ENCODE data around the gene KRT71. TPM values are rescaled to one million over a fixed set of nuclear protein-coding genes. Genes with fewer than 3 reads are reported as not detected.
"Not testable (repeated sequence)": the region's sequence is repeated elsewhere in the genome, so short reads cannot be mapped to it uniquely, and the experiment has no call there.

Gene KRT71
- total RNA-seq, 1 donor from 2014 or later, result not detected

DNA sequence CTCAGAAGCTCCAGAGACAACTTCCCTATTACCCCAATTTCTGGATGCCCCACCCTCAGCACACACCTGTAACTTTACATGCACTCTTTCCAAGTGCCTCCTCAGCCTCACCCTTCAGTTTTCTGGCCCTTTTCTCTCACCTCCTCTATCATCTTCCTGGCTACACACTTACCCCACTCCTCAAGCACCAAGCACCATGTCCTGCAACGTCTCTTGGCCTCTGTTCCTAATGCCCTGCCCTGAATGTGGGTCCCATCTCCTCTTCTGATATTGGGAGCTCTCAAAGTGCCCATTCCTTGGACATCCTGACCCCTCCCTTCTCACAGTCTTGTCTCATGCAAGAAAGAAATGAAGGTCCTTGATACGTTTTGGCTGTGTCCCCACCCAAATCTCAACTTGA, 47.1 kb upstream of the KRT71 start:
- TF ChIP-seq, protein P1, sequence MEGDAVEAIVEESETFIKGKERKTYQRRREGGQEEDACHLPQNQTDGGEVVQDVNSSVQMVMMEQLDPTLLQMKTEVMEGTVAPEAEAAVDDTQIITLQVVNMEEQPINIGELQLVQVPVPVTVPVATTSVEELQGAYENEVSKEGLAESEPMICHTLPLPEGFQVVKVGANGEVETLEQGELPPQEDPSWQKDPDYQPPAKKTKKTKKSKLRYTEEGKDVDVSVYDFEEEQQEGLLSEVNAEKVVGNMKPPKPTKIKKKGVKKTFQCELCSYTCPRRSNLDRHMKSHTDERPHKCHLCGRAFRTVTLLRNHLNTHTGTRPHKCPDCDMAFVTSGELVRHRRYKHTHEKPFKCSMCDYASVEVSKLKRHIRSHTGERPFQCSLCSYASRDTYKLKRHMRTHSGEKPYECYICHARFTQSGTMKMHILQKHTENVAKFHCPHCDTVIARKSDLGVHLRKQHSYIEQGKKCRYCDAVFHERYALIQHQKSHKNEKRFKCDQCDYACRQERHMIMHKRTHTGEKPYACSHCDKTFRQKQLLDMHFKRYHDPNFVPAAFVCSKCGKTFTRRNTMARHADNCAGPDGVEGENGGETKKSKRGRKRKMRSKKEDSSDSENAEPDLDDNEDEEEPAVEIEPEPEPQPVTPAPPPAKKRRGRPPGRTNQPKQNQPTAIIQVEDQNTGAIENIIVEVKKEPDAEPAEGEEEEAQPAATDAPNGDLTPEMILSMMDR (conservative IDR thresholded peaks at IDR 0.05), result no peak
- no peak for DNase-seq (ENCODE audit: low read depth, low spot score)
- Mint-ChIP-seq H3K9me3 (no peaks in the 10 kb centered on the region), H3K4me3 (no peak overlapping the region), H3K36me3 (ENCODE audit: low read depth) (no peaks in the 10 kb centered on the region), H3K27ac (ENCODE audit: unreplicated experiment) (no peak overlapping the region), H3K27me3 (ENCODE audit: low read depth) (peaks cover 49% of the 10 kb centered on the region), H3K4me1 (no peaks in the 10 kb centered on the region)

DNA sequence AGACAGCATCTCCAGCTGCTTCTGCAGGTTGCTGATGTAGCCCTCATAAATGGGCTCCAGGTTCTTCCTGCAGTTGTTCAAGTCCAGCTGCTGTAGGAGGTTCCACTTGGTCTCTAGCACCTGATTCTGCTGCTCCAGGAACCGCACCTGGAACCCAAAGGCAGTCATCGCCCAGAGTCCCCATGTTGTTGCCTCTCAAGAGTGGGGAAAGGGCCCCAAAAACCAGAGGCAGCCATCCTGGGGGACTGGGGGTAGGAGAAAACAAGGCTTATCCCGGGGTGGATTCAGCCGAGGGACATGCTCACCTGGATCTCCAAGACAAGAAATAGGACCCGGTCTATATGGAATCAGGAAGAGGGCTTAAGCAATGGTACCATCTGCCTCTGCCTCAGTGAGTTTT, 46.0 kb upstream of the KRT71 start:
- Mint-ChIP-seq H3K4me3 (no peak overlapping the region), H3K36me3 (ENCODE audit: low read depth) (no peaks in the 10 kb centered on the region), H3K27ac (ENCODE audit: unreplicated experiment) (no peak overlapping the region), H3K4me1 (no peaks in the 10 kb centered on the region), H3K27me3 (ENCODE audit: low read depth) (peaks cover 52% of the 10 kb centered on the region), H3K9me3 (no peaks in the 10 kb centered on the region)
- TF ChIP-seq, protein P1 (conservative IDR thresholded peaks at IDR 0.05), result no peak
- DNase-seq (ENCODE audit: low read depth, low spot score), result no peak

DNA sequence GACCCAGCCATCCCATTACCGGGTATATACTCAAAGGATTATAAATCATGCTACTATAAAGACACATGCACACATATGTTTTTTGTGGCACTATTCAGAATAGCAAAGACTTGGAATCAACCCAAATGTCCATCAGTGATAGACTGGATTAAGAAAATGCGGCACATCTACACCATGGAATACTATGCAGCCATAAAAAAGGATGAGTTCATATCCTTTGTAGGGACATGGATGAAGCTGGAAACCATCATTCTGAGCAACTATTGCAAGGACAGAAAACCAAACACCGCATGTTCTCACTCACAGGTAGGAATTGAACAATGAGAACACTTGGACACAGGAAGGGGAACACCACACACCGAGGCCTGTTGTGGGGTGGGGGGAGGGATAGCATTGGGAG, 41.3 kb upstream of the KRT71 start:
- H3K9me3 Mint-ChIP-seq, result peaks cover 11% of the 10 kb centered on the region
- not testable (repeated sequence) for H3K36me3 Mint-ChIP-seq (ENCODE audit: low read depth); DNase-seq (ENCODE audit: low read depth, low spot score); H3K4me3 Mint-ChIP-seq; H3K4me1 Mint-ChIP-seq; H3K27ac Mint-ChIP-seq (ENCODE audit: unreplicated experiment)
- H3K27me3 Mint-ChIP-seq (ENCODE audit: low read depth), result peaks cover 52% of the 10 kb centered on the region

DNA sequence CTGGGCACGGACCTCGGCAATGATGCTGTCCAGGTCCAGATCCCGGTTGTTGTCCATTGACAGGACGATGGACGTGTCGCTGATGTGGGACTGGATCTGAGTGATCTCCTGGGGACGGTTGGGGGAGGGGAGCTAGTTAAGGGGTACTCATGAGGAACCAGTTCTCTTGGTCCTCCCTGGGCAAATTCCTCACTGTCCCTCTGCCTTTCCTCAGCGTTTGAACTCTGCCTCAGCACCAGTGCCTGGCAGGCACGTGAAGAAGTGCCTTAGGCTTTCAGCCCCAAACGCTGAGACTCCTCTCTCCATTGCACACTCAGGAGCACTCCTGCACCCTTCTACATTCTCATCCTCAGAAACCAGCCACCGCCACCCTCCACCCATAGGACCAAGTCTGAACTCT, 38.6 kb upstream of the KRT71 start:
- TF ChIP-seq, protein P1 (conservative IDR thresholded peaks at IDR 0.05), result no peak
- no peak overlapping the region for H3K27ac Mint-ChIP-seq (ENCODE audit: unreplicated experiment)
- no peaks in the 10 kb centered on the region for H3K36me3 Mint-ChIP-seq (ENCODE audit: low read depth)
- H3K27me3 Mint-ChIP-seq (ENCODE audit: low read depth), result peaks cover 43% of the 10 kb centered on the region
- H3K4me3 Mint-ChIP-seq, result no peak overlapping the region
- no peak for DNase-seq (ENCODE audit: low read depth, low spot score)
- no peaks in the 10 kb centered on the region for H3K4me1 Mint-ChIP-seq
- H3K9me3 Mint-ChIP-seq, result peaks cover 11% of the 10 kb centered on the region

DNA sequence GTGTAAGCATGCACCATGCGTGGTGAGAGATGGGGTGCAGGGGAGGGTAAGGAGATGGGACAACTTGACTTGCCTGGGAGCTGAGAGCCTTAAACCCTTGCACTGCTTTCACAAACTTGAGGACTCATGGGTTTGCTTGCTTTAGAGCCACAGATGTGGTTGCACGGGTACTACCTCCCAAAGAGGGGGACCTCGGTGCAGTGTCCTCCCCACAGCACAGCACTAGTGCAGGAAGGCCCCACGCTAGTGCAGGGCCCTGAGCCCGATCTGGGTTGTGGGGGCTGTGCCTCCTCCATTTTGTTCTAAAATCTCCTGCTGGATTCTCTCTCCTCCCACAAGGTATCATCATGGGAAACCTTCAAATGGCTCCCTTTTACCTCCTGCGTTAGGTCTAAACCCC, 37.1 kb upstream of the KRT71 start:
- Mint-ChIP-seq H3K4me1 (no peaks in the 10 kb centered on the region), H3K9me3 (peaks cover 11% of the 10 kb centered on the region), H3K36me3 (ENCODE audit: low read depth) (no peaks in the 10 kb centered on the region), H3K27me3 (ENCODE audit: low read depth) (peaks cover 40% of the 10 kb centered on the region), H3K4me3 (no peak overlapping the region), H3K27ac (ENCODE audit: unreplicated experiment) (no peak overlapping the region)
- TF ChIP-seq, protein P1 (conservative IDR thresholded peaks at IDR 0.05), result no peak
- no peak for DNase-seq (ENCODE audit: low read depth, low spot score)

DNA sequence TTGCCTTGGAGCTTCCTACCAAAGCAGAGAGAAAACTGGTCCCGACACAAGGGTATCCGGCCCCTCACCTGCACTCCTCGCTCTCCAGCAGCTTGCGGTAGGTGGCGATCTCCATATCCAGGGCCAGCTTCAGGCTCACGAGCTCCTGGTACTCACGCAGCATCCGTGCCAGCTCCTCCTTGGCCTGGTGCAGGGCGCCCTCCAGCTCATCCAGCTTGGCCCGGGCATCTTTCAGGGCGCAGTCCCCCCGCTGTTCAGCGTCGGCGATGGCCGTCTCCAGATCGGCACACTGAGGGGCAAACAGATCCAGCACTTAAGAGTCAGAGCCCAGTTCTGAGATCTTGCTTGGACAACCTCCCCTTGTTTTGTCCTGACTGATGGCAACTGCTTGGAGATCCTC, 34.6 kb upstream of the KRT71 start:
- TF ChIP-seq, protein P1 (conservative IDR thresholded peaks at IDR 0.05), result no peak
- peaks cover 11% of the 10 kb centered on the region for H3K9me3 Mint-ChIP-seq
- H3K4me1 Mint-ChIP-seq, result no peaks in the 10 kb centered on the region
- no peak overlapping the region for H3K4me3 Mint-ChIP-seq
- DNase-seq (ENCODE audit: low read depth, low spot score), result no peak
- no peaks in the 10 kb centered on the region for H3K36me3 Mint-ChIP-seq (ENCODE audit: low read depth)
- H3K27ac Mint-ChIP-seq (ENCODE audit: unreplicated experiment), result no peak overlapping the region
- H3K27me3 Mint-ChIP-seq (ENCODE audit: low read depth), result peaks cover 32% of the 10 kb centered on the region

All from neural crest cell (in vitro differentiated cells).